H9 (cell line): ENCODE data around the gene RHEX. TPM values are rescaled to one million over a fixed set of nuclear protein-coding genes. Genes with fewer than 3 reads are reported as not detected.

Experiments
- DNase-seq: peaks from one replicate; pipeline ENCODE4 v3.0.0-alpha.2; 2017
- H2AFZ ChIP-seq: one replicate; pipeline ENCODE4 v1.6.1; 2013; ENCODE audit warnings: mild to moderate bottlenecking, low read length, control low read depth, moderate library complexity
- H2AK5ac ChIP-seq: 2 replicates; pipeline ENCODE4 v1.6.1; 2013; ENCODE audit warnings: low read length, control low read depth, mixed read lengths; ENCODE audit not compliant: insufficient read length
- H2BK120ac ChIP-seq: one replicate; pipeline ENCODE4 v1.6.1; 2013; ENCODE audit warnings: low read depth, mild to moderate bottlenecking, low read length, control low read depth, inconsistent platforms; ENCODE audit not compliant: poor library complexity, severe bottlenecking
- H2BK12ac ChIP-seq: 2 replicates; pipeline ENCODE4 v1.6.1; 2013; ENCODE audit warnings: low read length, control low read depth, mixed read lengths, low read depth; ENCODE audit not compliant: insufficient read length
- H2BK15ac ChIP-seq: 2 replicates; pipeline ENCODE4 v1.6.1; 2013; ENCODE audit warnings: low read depth, low read length, control low read depth
- H2BK20ac ChIP-seq: one replicate; pipeline ENCODE4 v1.6.1; 2013; ENCODE audit warnings: low read depth, mild to moderate bottlenecking, low read length, control low read depth, inconsistent platforms; ENCODE audit not compliant: poor library complexity, severe bottlenecking
- H2BK5ac ChIP-seq: 2 replicates; pipeline ENCODE4 v1.6.1; 2013; ENCODE audit warnings: low read length, control low read depth, mixed read lengths; ENCODE audit not compliant: insufficient read length
- H3K14ac ChIP-seq: 2 replicates; pipeline ENCODE4 v1.6.1; 2013; ENCODE audit warnings: low read length, control low read depth; ENCODE audit not compliant: insufficient read depth
- H3K18ac ChIP-seq: 2 replicates; pipeline ENCODE4 v1.6.1; 2013; ENCODE audit warnings: low read depth, mild to moderate bottlenecking, mixed read lengths, low read length, control low read depth; ENCODE audit not compliant: insufficient read length
- H3K23ac ChIP-seq: 2 replicates; pipeline ENCODE4 v1.6.1; 2013; ENCODE audit warnings: low read length, control low read depth, mixed read lengths, low read depth; ENCODE audit not compliant: insufficient read length
- H3K23me2 ChIP-seq: 2 replicates; pipeline ENCODE4 v1.6.1; 2013; ENCODE audit warnings: low read depth, mild to moderate bottlenecking, mixed read lengths, low read length, control low read depth; ENCODE audit not compliant: insufficient read length, poor library complexity, severe bottlenecking
- H3K27ac ChIP-seq: 2 replicates; pipeline ENCODE4 v1.5.1; 2013; ENCODE audit warnings: low read length, control low read depth, mixed read lengths, low read depth; ENCODE audit not compliant: insufficient read length
- H3K27me3 ChIP-seq: 2 replicates; pipeline ENCODE4 v1.6.1; 2013; ENCODE audit warnings: low read length, control low read depth, inconsistent platforms; ENCODE audit not compliant: insufficient read depth
- H3K4ac ChIP-seq: 2 replicates; pipeline ENCODE4 v1.6.1; 2013; ENCODE audit warnings: low read depth, mild to moderate bottlenecking, control low read depth, inconsistent platforms, low read length, moderate library complexity
- H3K4me1 ChIP-seq: 2 replicates; pipeline ENCODE4 v1.6.1; 2013; ENCODE audit warnings: low read length, control low read depth, inconsistent platforms; ENCODE audit not compliant: insufficient read depth
- H3K4me2 ChIP-seq: 2 replicates; pipeline ENCODE4 v1.6.1; 2013; ENCODE audit warnings: low read length, control low read depth, mixed read lengths; ENCODE audit not compliant: insufficient read length, insufficient read depth
- H3K56ac ChIP-seq: 2 replicates; pipeline ENCODE4 v1.6.1; 2013; ENCODE audit warnings: low read depth, mild to moderate bottlenecking, mixed read lengths, low read length, control low read depth; ENCODE audit not compliant: insufficient read length
- H3K79me1 ChIP-seq: 2 replicates; pipeline ENCODE4 v1.6.1; 2013; ENCODE audit warnings: low read depth, mild to moderate bottlenecking, moderate library complexity, low read length, control low read depth, inconsistent platforms; ENCODE audit not compliant: insufficient read depth, poor library complexity, severe bottlenecking
- H3K79me2 ChIP-seq: 2 replicates; pipeline ENCODE4 v1.6.1; 2013; ENCODE audit warnings: low read length, control low read depth, inconsistent platforms; ENCODE audit not compliant: insufficient read depth
- H3K9ac ChIP-seq: 2 replicates; pipeline ENCODE4 v1.6.1; 2013; ENCODE audit warnings: low read length, control low read depth, mixed read lengths; ENCODE audit not compliant: insufficient read length; ENCODE audit errors: extremely low read depth
- H3K9me3 ChIP-seq: one replicate; pipeline ENCODE4 v1.6.1; 2013; ENCODE audit warnings: low read depth, low read length, inconsistent platforms; ENCODE audit not compliant: control insufficient read depth
- H3T11ph ChIP-seq: one replicate; pipeline ENCODE4 v1.6.1; 2013; ENCODE audit warnings: mild to moderate bottlenecking, low read length, control low read depth, inconsistent platforms
- H4K20me1 ChIP-seq: one replicate; pipeline ENCODE4 v1.6.1; 2013; ENCODE audit not compliant: control insufficient read depth, insufficient read length, insufficient read depth
- H4K5ac ChIP-seq: 2 replicates; pipeline ENCODE4 v1.6.1; 2013; ENCODE audit warnings: low read depth, mild to moderate bottlenecking, mixed read lengths, low read length, control low read depth; ENCODE audit not compliant: insufficient read length
- H4K8ac ChIP-seq: replicated peaks from 2 replicates; pipeline ENCODE4 v1.6.1; 2013; ENCODE audit warnings: low read length, control low read depth, mixed read lengths, low read depth; ENCODE audit not compliant: insufficient read length
- H4K91ac ChIP-seq: 2 replicates; pipeline ENCODE4 v1.6.1; 2013; ENCODE audit warnings: low read depth, mild to moderate bottlenecking, moderate library complexity, mixed read lengths, low read length, control low read depth; ENCODE audit not compliant: insufficient read length
- H3K27ac Mint-ChIP-seq, 3 experiments: 2 replicates in 2 of 3; 3 replicates in 1 of 3; pipeline ENCODE4 v1.8.0; 2020 to 2021; ENCODE audit warnings: mixed read lengths in 3 of 3, mild to moderate bottlenecking in 1 of 3, moderate library complexity in 1 of 3
- H3K27me3 Mint-ChIP-seq: 2 replicates; pipeline ENCODE4 v1.8.0; 2021; ENCODE audit warnings: low read depth, mild to moderate bottlenecking, moderate library complexity, mixed read lengths
- H3K36me3 Mint-ChIP-seq, 3 experiments: 2 replicates in 2 of 3; 3 replicates in 1 of 3; pipeline ENCODE4 v1.8.0; 2020 to 2021; ENCODE audit warnings: low read depth in 3 of 3, mixed read lengths in 3 of 3; ENCODE audit not compliant: insufficient read depth in 1 of 3
- H3K4me1 Mint-ChIP-seq, 2 experiments: 2 replicates each; pipeline ENCODE4 v1.8.0; 2020; ENCODE audit warnings: mixed read lengths in 2 of 2
- H3K4me3 Mint-ChIP-seq, 2 experiments: 2 replicates in 1 of 2; 3 replicates in 1 of 2; pipeline ENCODE4 v1.8.0; 2020 to 2021; ENCODE audit warnings: mild to moderate bottlenecking in 2 of 2, mixed read lengths in 2 of 2, moderate library complexity in 1 of 2
- H3K9me3 Mint-ChIP-seq, 2 experiments: 2 replicates in 1 of 2; 3 replicates in 1 of 2; pipeline ENCODE4 v1.8.0; 2020; ENCODE audit warnings: mild to moderate bottlenecking in 2 of 2, mixed read lengths in 2 of 2, moderate library complexity in 1 of 2
- WGBS: extraction: QIAGEN DNeasy Blood & Tissue Kit; methylation state at CpG from one replicate; pipeline ENCODE4 v1.1.7; 2013; ENCODE audit warnings: missing lambda C conversion rate, low lambda C conversion rate, mixed read lengths; ENCODE audit not compliant: insufficient read length; ENCODE audit errors: extremely low coverage; 5-methylcytosine and 5-hydroxymethylcytosine counted together
- total RNA-seq: library from RNA; stranded (reverse); gene quantifications from 2 replicates; pipeline ENCODE4 v1.2.1, GENCODE V29; 2021
- TF ChIP-seq, protein P1 (sequence below): fragments of 200-600 bp; sonication (generic); conservative IDR thresholded peaks from 3 replicates; pipeline ENCODE4 v1.8.0; 2021; ENCODE audit warnings: antibody characterized with exemption, mild to moderate bottlenecking

Gene RHEX
- total RNA-seq, 1 experiment from 2014 or later = not detected

DNA sequence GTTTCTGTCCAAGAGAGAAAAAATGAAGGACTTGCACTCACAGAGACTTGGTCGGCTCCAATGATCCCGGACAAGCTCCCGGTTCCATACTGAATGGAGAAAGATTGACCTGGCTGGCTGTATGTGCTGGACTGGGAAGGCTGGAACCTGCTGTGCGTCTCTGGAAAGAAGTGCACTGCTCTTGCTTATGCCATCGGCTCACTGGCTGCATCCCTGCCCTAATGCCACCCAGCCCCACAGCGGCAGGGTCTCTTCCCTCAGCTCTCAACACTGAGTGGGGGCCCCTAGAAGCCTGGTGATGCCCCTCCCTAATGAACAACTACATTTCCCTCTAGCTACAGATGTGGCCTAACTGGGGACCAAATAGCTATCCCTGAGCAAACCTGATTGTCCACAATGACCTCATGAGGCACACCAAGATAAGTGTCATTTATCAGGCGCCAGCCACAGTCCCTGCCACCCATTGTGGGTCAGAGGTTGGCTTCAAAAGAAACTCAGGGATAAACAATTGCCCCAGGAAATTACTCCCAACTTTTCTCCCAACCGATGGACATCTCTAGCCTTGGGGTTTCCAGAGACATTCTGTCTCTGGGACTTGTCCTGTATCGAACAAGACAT, 31.9 kb upstream of the RHEX start:
- no peak overlapping the region for H3K14ac ChIP-seq
- H2BK15ac ChIP-seq = no peak overlapping the region
- Mint-ChIP-seq H3K4me1 (peaks cover 0 to 3% of the 10 kb centered on the region in 2 experiments; a peak in 2 of 4 replicates), H3K36me3 (0 out of 7 replicates have a peak, but pooled peaks cover 0 to 4% (median 0%) of the 10 kb centered on the region in 3 experiments), H3K9me3 (peaks cover 0 to 3% of the 10 kb centered on the region in 2 experiments; a peak in 2 of 5 replicates), H3K27me3 (no peaks in the 10 kb centered on the region; the same call in none of the 2 replicates), H3K27ac (no peak overlapping the region; a peak in 1 of 7 replicates), H3K4me3 (no peak overlapping the region)
- no peak overlapping the region for H3K4ac ChIP-seq
- no peak overlapping the region for H4K91ac ChIP-seq
- H3K27me3 ChIP-seq = no peaks in the 10 kb centered on the region
- H4K20me1 ChIP-seq = no peaks in the 10 kb centered on the region
- H3K9ac ChIP-seq = no peak overlapping the region
- H2BK120ac ChIP-seq = no peak overlapping the region
- H3K79me1 ChIP-seq = no peaks in the 10 kb centered on the region
- H3K79me2 ChIP-seq = no peaks in the 10 kb centered on the region
- no peak overlapping the region for H3T11ph ChIP-seq
- H2BK12ac ChIP-seq = no peak overlapping the region
- H3K27ac ChIP-seq = no peak overlapping the region
- no peak overlapping the region for H4K8ac ChIP-seq
- no peak for DNase-seq
- H2AK5ac ChIP-seq = no peak overlapping the region
- H3K9me3 ChIP-seq = no peaks in the 10 kb centered on the region
- no peak overlapping the region for H2BK20ac ChIP-seq
- H3K4me2 ChIP-seq = no peak overlapping the region
- WGBS = no CpG with 5 or more reads among the region's 9 CpGs
- no peak overlapping the region for H2BK5ac ChIP-seq
- no peak overlapping the region for H3K18ac ChIP-seq
- H3K23me2 ChIP-seq = no peaks in the 10 kb centered on the region
- no peak overlapping the region for H4K5ac ChIP-seq
- TF ChIP-seq, protein P1, sequence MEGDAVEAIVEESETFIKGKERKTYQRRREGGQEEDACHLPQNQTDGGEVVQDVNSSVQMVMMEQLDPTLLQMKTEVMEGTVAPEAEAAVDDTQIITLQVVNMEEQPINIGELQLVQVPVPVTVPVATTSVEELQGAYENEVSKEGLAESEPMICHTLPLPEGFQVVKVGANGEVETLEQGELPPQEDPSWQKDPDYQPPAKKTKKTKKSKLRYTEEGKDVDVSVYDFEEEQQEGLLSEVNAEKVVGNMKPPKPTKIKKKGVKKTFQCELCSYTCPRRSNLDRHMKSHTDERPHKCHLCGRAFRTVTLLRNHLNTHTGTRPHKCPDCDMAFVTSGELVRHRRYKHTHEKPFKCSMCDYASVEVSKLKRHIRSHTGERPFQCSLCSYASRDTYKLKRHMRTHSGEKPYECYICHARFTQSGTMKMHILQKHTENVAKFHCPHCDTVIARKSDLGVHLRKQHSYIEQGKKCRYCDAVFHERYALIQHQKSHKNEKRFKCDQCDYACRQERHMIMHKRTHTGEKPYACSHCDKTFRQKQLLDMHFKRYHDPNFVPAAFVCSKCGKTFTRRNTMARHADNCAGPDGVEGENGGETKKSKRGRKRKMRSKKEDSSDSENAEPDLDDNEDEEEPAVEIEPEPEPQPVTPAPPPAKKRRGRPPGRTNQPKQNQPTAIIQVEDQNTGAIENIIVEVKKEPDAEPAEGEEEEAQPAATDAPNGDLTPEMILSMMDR = no peak
- H3K56ac ChIP-seq = no peak overlapping the region
- H3K23ac ChIP-seq = no peak overlapping the region
- no peaks in the 10 kb centered on the region for H3K4me1 ChIP-seq
- no peak overlapping the region for H2AFZ ChIP-seq
